Measurements from ENCODE around the gene VPS37B.

GRCh38 chr12:122840580-122841513, 55.1 kb downstream of the VPS37B start:
- TF ChIP-seq CTCF (IDR thresholded peaks at IDR 0.05) (no peak), CHD2 (IDR thresholded peaks at IDR 0.05; ENCODE audit: low read length, partially characterized antibody) (no peak), GABPA (IDR thresholded peaks at IDR 0.05; ENCODE audit: low read depth) (no peak), REST (IDR thresholded peaks at IDR 0.05; ENCODE audit: low read depth, low read length) (no peak), TCF12 (IDR thresholded peaks at IDR 0.05) (no peak), MAX (IDR thresholded peaks at IDR 0.05; ENCODE audit: low read depth) (no peak), YY1 (IDR thresholded peaks at IDR 0.05; ENCODE audit: low read depth) (no peak), USF1 (IDR thresholded peaks at IDR 0.05; ENCODE audit: borderline replicate concordance, low read depth) (no peak), POLR2AphosphoS5 (IDR thresholded peaks at IDR 0.05; ENCODE audit: low read depth, low read length) (no peak)

Measured in SK-N-SH (cell line).